Measurements from ENCODE around the gene DNAH2.
A peak's percentile ranks its signal among the peaks of the same experiment; 100 is the strongest.
"Not testable (repeated sequence)": the region's sequence is repeated elsewhere in the genome, so short reads cannot be mapped to it uniquely, and the experiment has no call there.

The DNAH2 gene

DNA sequence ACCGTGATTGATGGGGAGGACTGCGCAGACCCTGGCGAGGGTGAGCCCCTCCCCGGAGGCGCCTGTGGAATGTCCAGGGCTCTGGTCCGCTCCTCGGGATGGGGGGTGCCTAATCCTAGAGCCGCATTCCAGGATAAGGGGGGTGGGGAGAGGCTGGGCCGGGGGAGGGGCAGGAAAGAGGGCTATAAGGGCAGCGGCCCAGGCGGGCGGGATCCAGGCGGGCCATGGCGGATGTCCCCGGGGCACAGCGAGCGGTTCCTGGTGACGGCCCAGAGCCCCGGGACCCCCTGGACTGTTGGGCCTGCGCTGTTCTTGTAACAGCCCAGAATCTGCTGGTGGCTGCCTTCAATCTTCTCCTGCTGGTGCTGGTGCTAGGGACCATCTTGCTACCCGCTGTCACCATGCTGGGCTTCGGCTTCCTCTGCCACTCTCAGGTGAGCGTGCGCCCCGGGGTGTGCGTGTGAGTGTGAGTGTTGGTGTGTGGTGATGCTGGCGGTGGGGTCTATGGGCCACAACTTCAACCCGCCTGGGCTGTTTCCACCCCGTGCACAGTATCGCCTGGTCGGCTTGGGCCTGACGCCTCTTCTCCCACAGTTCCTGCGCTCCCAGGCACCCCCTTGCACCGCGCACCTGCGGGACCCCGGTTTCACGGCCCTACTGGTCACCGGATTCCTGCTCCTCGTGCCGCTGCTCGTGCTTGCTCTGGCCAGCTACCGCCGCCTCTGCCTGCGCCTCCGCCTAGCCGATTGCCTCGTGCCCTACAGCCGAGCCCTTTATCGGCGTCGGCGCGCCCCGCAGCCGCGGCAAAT, 137.5 kb downstream of the DNAH2 start, which contains the start of gene TMEM88:
Gene TMEM88 (plus strand): TSS at position 216 of the 809 bp plus-strand sequence. CDS start 9 bp downstream, at position 225.
- DNase-seq, result no peak

DNA sequence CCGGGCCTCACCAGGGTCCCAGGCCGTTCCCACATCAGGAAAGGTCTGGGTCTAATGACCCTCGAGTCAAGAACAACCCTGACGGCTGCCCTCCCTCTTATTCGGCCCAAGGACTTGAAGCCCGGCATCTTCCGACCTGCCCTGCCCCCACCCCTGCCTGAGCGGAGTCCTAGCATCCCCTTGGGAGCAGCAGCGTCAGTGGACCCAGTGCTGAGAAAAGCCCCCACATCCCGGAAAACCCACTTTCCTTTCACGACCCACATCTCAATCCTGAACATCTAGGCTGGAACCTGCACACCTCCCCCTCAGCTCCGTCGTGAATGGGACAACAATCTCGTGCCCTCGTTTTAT, 138.1 kb downstream of the DNAH2 start:
- no peak for DNase-seq

DNA sequence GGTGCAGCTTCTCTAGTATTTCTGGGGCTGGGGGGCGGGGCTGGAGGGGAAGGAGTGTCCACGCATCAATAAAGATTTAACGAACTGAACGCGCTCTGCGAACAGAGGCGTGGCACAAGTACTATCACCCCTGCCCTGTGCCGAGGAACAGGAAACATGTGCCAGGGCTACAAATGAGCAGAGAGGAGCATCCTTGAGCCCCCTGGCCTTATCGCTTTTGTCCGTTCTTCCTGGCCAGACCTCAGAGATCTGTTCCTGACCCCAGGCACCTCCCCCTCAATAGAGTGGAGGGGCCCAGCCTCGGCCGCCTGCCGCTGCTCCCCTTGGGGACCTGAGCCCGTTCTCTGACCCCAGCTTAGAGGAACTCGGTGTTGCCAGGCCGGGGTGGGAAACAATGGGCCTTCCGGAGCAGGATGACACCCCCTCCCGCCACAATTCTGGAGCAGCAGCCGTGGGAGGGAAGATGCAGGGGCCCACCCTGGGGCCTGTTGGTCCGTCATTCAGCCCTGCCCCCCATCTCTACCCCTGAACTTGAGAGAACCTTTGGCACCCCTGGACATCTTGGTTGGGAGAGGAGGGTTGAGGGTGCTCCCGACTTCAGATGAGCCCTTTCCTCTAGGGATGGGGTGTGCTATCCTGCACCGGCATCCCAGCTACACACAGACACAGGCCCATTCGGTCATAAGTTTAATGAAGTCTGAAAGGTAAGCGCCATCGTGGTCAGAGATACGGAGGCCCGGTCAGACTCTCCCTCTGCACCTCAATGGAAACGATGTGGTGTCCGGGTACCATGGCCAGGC, 138.7 kb downstream of the DNAH2 start:
- DNase-seq, result peak; percentile 30

- DNase-seq, result peak; percentile 99
These were observed 139.5 kb downstream of the DNAH2 start, which contains the start of gene NAA38 for GRCh38 chr17:7856811-7857712. Gene NAA38, minus strand, starts transcription at chr17:7857559. Its CDS starts 96 bp downstream, at chr17:7857463.

- peak; percentile 86 for DNase-seq
These were observed 140.4 kb downstream of the DNAH2 start, which contains the start of gene CYB5D1 for GRCh38 chr17:7857713-7858521. Gene CYB5D1, plus strand, starts transcription at chr17:7858003. Its CDS starts 132 bp downstream, at chr17:7858135.

GRCh38 chr17:7858522-7858810, 140.9 kb downstream of the DNAH2 start:
- peak; percentile 56 for DNase-seq

GRCh38 chr17:7859028-7859427, 141.5 kb downstream of the DNAH2 start:
- DNase-seq, result no peak

DNA sequence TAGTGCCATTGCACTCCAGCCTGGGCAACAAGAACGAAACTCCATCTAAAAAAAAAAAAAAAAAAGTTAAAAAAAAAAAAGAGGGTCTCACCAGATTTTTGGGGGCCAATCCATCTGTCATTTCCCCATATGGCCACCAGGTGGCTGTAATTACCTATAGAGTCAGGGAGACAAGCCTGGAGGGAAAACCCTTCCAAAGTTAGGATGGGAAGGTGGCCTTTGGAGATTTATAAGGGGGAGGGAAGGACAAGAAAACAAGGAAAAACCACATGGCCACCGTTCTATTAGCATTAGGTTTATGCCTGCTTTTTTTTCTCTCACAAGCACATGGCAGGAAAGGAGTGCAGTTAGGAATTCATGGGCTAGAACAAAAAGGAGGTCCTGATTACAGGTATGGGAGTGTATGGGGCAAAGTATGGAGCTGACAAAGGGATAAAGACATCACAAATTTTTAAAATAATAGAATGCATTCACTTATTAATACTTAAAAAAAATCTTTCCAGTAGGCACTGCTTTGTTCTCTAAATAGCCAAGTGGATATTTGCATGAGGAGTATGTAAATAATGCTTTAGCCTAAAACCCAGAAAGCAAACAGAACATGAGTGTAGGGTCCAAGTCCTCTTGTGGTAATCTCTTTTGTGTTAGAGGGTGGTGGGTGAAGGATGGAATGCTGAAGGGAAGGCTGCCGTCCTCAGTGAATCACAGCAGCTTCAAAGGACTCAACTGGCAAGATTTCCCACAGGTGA, 145.3 kb downstream of the DNAH2 start:
- peak; percentile 38 for DNase-seq

GRCh38 chr17:7864384-7864783, 146.8 kb downstream of the DNAH2 start:
- not testable (repeated sequence) for DNase-seq

DNA sequence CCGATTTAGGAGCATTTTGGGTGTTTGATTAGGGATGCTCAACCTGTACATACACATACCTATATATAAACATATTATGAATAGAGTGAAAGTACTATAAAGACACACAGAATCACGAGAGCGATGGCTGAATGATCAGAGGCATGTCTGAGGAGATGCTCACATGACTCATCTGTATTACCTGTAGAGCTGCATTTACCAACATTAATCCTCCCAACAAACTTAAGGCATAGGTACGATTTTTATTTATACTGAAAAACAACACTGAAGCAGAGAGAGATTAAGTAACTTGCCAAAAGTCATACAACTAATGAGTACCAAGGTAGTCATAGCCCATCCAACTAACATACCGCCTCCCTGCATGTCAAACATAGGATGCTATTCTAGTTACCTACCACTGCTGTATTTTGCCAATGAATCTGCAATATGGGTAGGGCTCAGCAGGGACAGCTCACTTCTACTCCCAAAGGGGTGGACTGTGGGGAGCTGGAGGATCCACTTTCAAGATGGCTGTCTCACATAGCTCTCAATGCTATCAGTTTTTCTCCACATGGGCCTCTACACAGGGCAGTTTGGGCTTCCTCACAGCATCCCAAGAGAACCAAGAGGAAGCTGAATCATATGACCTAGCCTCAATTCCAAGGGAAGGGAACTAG, 147.6 kb downstream of the DNAH2 start:
- DNase-seq, result no peak

DNA sequence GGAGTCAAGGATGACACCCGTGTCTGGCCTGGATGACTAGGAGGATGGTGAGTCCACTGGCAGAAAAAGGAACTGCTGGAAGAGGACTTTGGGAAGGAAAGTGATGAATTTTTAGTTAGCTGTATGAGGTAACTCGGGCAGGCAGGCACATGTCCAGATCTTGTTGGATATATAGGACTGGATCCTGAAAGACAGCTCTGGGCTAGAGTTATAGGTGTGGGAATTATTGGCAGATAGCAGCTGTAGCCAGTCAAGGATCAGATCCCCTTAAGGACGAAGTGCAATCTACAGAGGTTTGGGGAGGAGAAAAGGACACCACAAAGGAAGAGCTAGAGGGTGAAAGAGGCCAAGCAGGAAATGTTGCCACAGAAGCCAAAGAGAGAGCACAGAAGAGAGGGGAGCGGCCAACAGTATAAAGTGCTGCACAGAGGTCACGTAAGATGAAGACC, 150.4 kb downstream of the DNAH2 start:
- DNase-seq, result no peak

- no peak for DNase-seq
These were observed 155.5 kb downstream of the DNAH2 start for GRCh38 chr17:7873051-7873450.

- DNase-seq, result no peak
These were observed 158.3 kb downstream of the DNAH2 start for GRCh38 chr17:7875804-7876370.

DNA sequence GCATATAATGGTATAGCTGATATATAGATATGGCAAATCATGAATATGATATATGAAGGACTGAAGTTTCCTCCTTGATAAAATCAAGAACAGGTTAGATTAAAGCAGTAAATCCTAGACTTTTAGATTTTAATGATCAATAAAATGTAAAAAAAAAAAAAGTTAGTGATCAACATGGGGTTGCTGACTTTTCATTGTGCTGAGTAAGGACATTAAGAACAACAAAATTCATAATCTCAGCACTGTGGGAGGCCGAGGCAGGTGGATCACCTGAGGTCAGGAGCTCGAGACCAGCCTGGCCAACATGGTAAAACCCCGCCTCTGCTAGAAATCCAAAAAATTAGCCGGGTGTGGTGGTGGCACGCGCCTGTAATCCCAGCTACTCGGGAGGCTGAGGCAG, 160.7 kb downstream of the DNAH2 start:
- DNase-seq, result no peak

- no peak for DNase-seq
These were observed 162.7 kb downstream of the DNAH2 start for GRCh38 chr17:7880076-7880868.

- no peak for DNase-seq
These were observed 163.9 kb downstream of the DNAH2 start for GRCh38 chr17:7881276-7882054.

DNA sequence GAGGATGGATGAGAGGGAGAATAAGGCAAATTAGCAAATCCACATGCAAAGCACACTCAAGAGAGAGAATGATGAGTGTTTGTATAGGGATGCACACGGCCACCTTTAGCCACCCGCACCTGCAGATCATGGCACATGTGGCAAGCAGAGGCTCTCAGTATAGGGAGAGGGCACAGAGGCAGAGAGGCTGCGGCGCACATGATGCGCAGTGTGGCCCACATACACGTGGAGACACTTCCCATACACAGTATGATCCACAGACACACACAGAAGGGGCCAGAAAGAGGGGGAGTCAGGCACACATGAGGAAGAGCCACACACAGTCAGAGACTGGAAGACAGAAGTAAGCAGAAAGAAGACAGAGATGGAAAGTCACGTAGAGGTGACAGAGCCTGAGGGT, 164.5 kb downstream of the DNAH2 start:
- DNase-seq, result no peak

GRCh38 chr17:7882629-7883028, 165.1 kb downstream of the DNAH2 start:
- DNase-seq, result no peak

All from HCEC 1CT (cell line).